Posterior vena cava (tissue), 2 donors: ENCODE data around the gene TREM2. TPM values are rescaled to one million over a fixed set of nuclear protein-coding genes. Genes with fewer than 3 reads are reported as not detected.
"Not testable (repeated sequence)": the region's sequence is repeated elsewhere in the genome, so short reads cannot be mapped to it uniquely, and the experiment has no call there.

Source experiments
- DNase-seq: peaks from one replicate; pipeline ENCODE4 v3.0.0-alpha.2; 2020; ENCODE audit warnings: low spot score
- intact Hi-C, 2 donors: fragments of 100-400 bp; cut with DNase I; formaldehyde crosslinking; loops; one replicate each; pipeline versions ENCODE4 v1.14.1 to v1.14.2; 2022 to 2023
- total RNA-seq, 2 donors: library from RNA; stranded (reverse); fragmentation: NEBNext Ultra II Directional; extraction: Animal tissue kit (Norgen Biotek cat#: 25700); gene quantifications; one replicate each; pipeline ENCODE4 v1.2.1, GENCODE V29; 2021
- donor health status: DM: yes; HTN: yes; CAD: no.
- donor health status: DM: yes; HTN: yes; CAD: no.

The TREM2 gene
- total RNA-seq, 2 donors from 2014 or later = 3.8 to 8.6 TPM

GRCh38 chr6:41160933-41161332 lies 2.0 kb downstream of the TREM2 start:
- DNase-seq = no peak
- intact Hi-C loops = no loop called here

- DNase-seq = no peak
- intact Hi-C loops = no loop called here
Observed at GRCh38 chr6:41159415-41160082, 3.4 kb downstream of the TREM2 start.

GRCh38 chr6:41157323-41157722 lies 5.6 kb downstream of the TREM2 start:
- intact Hi-C loops = no loop called here
- DNase-seq = no peak

GRCh38 chr6:41156771-41157170 lies 6.1 kb downstream of the TREM2 start:
- intact Hi-C loops = no loop called here
- no peak for DNase-seq

GRCh38 chr6:41156001-41156400 lies 6.9 kb downstream of the TREM2 start:
- DNase-seq = no peak
- intact Hi-C loops = no loop called here

GRCh38 chr6:41155132-41155805 lies 7.6 kb downstream of the TREM2 start:
- intact Hi-C loops = no loop called here
- no peak for DNase-seq

GRCh38 chr6:41153992-41154625 lies 8.8 kb downstream of the TREM2 start, which contains the start of gene TREML1:
Gene TREML1, minus strand, starts transcription at chr6:41154347. Its CDS starts 59 bp downstream, at chr6:41154288.
- no peak for DNase-seq
- intact Hi-C loops = no loop called here

GRCh38 chr6:41153451-41153850 lies 9.5 kb downstream of the TREM2 start:
- intact Hi-C loops = no loop called here
- no peak for DNase-seq

- intact Hi-C loops = no loop called here
- DNase-seq = no peak
Observed at GRCh38 chr6:41150671-41151070, 12.2 kb downstream of the TREM2 start.

GRCh38 chr6:41147917-41148316 lies 15.0 kb downstream of the TREM2 start:
- DNase-seq = no peak
- intact Hi-C loops = no loop called here

- intact Hi-C loops = no loop called here
- DNase-seq = no peak
Observed at GRCh38 chr6:41136911-41137310, 26.0 kb downstream of the TREM2 start.

GRCh38 chr6:41135062-41135832 lies 27.7 kb downstream of the TREM2 start:
- no peak for DNase-seq
- intact Hi-C loops = no loop called here

- no peak for DNase-seq
- intact Hi-C loops = no loop called here
Observed at GRCh38 chr6:41132254-41132653, 30.7 kb downstream of the TREM2 start.

- DNase-seq = no peak
- intact Hi-C loops = no loop called here
Observed at GRCh38 chr6:41125282-41125681, 37.6 kb downstream of the TREM2 start.

GRCh38 chr6:41122918-41123317 lies 40.0 kb downstream of the TREM2 start:
- no peak for DNase-seq
- intact Hi-C loops = no loop called here

GRCh38 chr6:41122373-41122772 lies 40.5 kb downstream of the TREM2 start:
- no peak for DNase-seq
- intact Hi-C loops = no loop called here

GRCh38 chr6:41120058-41120457 lies 42.9 kb downstream of the TREM2 start:
- no peak for DNase-seq
- intact Hi-C loops = no loop called here

- intact Hi-C loops = no loop called here
- DNase-seq = no peak
Observed at GRCh38 chr6:41119508-41119907, 43.4 kb downstream of the TREM2 start.

- intact Hi-C loops, DNase-seq: not testable (repeated sequence)
Observed at GRCh38 chr6:41115027-41115426, 47.9 kb downstream of the TREM2 start.

- no peak for DNase-seq
- intact Hi-C loops = no loop called here
Observed at GRCh38 chr6:41111017-41111416, 51.9 kb downstream of the TREM2 start.
